GM19438 (cell line): ENCODE data around the gene PTDSS2.

ENCODE experiments used
- ATAC-seq: cut with Tn5 transposase; IDR thresholded peaks from one replicate; pipeline ENCODE4 v1.9.1; 2021; ENCODE audit warnings: low read depth; ENCODE audit not compliant: unreplicated experiment

PTDSS2 gene

DNA sequence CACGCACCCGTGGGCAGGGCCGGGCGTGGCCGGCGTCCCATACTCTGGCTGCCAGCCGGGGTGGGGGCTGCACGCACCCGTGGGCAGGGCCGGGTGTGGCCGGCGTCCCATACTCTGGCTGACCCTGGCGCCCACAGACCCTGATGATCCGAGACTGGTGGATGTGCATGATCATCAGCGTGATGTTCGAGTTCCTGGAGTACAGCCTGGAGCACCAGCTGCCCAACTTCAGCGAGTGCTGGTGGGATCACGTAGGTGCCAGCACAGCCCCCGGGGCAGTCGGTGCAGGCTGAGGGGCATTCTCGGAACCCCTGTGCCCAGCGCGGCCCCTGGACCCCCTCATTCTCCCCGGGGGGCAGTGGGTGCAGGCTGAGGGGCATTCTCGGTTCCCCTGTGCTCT is 38.0 kb downstream of the PTDSS2 start:
- no peak for ATAC-seq

DNA sequence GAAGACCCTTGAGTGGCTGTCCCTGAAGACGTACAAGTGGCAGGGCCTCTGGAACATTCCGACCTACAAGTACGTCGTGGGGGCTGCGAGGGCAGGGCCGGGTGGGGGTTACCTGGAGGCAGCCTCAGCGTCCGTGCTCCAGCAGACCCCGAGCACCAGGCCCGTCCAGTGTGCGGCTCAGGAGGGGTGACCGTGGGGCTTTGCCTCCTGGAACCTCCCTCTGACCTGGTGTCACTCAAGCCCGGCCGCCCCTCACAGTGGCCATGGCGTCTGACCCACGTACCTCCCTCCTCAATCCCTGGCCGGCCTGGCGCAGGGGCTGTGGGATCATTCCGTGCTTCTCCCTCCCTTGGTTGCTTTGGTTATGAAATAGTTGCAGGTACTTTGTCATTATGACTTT is 38.5 kb downstream of the PTDSS2 start:
- ATAC-seq: no peak

DNA sequence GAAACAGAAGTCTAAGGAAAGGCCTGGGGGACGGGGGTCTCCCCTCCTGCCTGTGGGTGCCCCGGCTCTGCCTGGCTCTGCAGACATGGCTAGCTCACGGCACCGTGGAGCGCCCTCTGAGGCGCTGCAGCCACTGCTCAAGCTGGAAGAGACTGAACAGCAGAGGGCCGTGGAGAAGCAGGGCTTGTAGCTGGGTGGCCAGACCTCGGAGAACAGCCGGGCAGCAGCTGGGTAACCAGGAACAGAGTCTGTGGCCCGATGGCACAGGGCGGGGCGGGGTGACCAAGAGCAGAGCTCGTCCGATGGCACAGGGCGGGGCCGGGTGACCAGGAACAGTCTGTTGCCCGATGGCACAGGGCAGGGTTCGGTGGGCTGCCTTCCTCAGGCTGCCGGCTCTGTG is 38.9 kb downstream of the PTDSS2 start:
- no peak for ATAC-seq

DNA sequence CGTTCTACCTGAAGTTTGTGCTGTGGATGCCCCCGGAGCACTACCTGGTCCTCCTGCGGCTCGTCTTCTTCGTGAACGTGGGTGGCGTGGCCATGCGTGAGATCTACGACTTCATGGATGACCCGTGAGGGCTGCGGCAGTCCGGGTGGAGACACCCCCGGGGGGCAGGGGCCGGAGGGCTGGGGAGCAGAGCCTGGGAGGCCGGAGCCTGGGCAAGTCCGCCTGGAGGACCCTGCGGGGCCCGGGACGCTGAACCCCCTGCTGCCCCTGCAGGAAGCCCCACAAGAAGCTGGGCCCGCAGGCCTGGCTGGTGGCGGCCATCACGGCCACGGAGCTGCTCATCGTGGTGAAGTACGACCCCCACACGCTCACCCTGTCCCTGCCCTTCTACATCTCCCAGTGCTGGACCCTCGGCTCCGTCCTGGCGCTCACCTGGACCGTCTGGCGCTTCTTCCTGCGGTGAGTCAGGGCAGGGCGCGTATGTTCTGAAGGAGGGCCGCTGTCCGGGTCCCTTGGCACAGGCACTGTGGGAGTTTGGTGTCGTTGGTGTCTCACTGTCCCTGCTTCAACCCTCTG is 39.6 kb downstream of the PTDSS2 start:
- ATAC-seq: no peak

DNA sequence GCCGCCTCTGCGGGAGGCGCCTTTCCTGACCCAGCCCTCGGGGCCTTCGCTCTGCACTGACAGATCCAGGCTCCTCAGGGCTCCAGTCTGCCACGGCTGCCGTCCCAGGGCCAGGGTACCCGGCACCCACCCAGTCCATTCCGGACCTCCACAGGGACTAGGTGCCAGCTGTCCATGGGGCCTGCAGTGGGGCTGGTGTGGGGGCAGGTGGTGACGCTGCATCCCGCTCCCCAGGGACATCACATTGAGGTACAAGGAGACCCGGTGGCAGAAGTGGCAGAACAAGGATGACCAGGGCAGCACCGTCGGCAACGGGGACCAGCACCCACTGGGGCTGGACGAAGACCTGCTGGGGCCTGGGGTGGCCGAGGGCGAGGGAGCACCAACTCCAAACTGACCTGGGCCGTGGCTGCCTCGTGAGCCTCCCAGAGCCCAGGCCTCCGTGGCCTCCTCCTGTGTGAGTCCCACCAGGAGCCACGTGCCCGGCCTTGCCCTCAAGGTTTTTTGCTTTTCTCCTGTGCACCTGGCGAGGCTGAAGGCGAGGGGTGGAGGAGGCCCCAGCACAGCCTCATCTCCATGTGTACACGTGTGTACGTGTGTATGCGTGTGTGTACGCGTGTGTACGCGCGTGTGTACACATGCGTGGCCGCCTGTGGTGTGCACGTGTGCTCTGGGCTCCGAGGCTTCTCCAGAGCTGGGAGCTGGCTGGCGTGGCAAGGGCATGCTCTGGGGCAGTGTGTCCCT is 40.3 kb downstream of the PTDSS2 start:
- no peak for ATAC-seq

DNA sequence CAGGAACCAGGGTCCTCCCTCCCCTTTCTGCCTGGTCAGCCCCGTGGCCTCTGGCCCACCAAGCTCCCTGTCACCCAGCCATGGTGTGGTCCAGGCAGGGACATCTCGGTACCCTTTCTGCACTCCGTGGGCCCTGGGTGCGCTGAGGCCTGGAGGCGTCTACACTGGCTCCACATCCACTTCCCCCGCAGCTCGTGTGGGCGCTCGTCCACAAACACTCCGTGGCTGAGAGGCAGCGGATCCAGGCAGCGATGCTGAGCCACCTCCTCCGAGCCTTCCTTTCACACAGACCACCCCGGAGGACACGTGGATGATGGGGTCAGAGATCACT is 40.8 kb downstream of the PTDSS2 start:
- no peak for ATAC-seq

DNA sequence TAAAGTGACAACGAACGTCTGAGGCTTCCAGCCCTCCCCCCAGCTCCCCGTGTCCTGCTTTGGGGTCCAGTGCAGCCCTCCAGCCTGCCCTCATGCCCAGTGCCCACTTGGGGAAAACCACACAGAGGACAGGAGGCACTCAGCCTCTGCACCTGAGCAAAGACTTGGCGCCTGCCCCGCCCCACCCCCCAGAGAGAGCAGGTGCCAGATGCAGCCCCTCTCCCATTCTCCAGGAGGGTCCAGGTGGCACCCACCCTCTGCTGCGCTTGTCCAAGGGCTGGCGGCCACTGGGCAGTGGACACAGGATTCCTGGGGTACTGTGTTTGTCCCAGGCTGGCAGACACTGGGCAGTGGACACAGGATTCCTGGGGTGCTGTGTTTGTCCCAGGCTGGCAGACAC is 41.3 kb downstream of the PTDSS2 start:
- ATAC-seq: no peak

DNA sequence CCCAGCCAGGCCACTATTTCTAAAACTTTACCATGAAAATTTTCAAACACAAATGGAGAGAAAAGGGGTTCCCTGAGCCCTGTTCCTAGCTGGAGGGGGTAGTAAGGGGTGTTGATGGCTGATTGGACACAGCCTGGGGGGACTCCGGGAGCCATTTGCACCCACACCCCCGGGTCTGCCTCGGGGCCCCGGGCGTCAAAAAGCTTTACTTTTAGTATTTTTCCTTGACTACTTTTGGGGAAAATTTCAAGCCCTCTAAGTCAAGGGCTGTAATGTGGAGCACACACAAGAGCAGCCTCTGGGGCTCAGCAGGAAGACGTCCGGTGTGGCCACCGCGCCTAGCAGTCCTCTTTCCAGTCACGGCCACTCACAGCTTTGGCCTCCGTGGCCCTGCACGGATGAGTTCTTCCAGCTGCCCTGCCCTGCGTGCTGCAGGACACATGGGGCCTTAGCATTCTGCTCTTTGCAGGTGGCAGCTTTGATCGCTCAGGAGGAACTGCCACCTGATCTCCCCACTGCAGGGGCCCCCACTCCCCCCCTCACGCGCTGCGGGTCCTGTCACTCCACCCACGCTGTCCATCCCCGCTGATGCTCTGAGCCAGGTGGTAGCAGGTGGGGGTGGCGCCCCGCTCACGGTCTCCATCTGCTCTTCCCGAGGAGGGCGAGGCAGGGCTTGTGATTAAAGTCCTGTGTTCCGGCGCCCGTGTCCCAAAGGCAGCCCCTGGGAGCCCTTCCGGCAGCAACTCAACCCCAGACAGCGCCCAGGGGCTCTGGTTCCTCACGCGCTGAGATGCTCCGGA is 42.5 kb downstream of the PTDSS2 start:
- no peak for ATAC-seq

DNA sequence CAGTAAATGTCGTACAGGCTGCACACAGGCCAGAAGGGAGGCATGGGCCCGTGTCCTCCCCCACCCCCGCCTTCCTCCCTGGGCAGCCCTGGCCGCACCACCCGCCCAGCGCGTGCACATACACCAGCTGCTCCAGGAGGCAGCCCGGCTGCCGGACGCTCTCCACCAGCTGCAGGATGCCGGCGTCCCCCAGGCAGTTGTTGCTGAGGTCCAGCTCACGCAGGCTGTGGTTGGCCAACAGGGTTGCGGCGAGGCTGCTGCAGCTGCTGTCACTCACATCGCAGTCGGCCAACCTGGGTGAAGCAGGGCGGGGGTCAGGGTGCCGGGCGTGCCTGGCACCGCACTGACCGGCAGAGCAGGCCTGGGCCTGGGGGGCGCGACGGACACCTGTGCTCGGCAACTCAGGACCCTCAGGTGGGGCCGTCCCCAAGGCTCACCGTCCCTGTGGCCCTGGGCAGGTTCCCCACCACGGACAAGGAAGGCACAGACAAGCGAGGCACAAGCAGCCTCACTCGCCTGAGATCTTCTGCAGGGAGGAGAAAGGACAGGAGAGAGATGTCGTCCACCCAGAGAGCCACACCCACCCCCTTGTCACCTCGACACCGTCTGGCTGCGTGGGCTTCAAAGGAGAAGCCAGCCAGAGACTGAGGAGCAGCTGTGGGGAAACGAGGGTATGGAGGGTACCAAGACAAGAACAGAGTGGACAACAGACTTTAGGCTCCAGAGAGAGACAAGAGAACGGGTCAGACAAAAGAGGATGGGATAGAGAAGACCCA is 44.9 kb downstream of the PTDSS2 start:
- no peak for ATAC-seq

DNA sequence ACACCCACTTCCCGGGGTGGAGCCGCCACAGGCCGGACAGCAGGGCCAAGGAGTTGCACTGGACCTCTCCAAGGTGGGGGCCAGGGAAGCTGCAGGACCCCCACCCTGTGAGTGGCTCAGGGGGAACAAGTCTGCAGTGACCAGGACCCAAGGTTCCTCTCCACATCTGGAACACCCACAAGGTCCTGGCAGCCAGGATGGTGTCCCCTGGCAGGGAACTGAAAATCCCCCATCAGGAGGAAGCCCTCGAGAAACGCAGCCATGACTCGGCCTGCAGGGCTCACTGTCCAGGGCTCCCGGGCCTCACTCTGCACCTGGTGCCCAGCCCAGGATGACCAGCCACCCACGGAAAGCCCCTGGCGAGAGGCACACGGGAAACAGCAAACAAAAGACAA is 45.5 kb downstream of the PTDSS2 start:
- ATAC-seq: no peak

DNA sequence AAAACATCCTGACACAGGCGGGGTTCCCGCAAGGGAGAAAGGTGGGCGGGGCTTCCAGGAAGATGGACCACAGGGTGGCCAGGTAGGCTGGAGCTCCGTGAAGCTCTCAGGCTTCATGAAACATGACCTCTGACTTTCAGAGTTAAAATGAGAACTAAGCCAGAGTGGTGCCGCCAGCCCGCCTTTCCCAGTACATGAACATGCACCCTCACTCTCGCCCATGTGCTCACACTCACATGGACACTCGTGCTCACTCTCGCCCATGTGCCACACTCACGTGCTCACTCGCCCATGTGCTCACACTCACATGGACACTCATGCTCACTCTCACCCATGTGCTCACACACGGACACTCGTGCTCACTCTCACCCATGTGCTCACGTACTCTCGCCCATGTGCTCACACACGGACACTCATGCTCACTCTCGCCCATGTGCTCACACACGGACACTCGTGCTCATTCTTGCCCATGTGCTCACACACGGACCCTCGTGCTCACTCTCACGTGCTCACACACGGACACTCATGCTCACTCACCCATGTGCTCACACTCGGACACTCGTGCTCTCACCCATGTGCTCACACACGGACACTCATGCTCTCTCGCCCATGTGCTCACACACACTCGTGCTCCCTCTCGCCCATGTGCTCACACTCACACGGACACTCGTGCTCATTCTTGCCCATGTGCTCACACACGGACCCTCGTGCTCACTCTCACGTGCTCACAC is 46.9 kb downstream of the PTDSS2 start:
- no peak for ATAC-seq

DNA sequence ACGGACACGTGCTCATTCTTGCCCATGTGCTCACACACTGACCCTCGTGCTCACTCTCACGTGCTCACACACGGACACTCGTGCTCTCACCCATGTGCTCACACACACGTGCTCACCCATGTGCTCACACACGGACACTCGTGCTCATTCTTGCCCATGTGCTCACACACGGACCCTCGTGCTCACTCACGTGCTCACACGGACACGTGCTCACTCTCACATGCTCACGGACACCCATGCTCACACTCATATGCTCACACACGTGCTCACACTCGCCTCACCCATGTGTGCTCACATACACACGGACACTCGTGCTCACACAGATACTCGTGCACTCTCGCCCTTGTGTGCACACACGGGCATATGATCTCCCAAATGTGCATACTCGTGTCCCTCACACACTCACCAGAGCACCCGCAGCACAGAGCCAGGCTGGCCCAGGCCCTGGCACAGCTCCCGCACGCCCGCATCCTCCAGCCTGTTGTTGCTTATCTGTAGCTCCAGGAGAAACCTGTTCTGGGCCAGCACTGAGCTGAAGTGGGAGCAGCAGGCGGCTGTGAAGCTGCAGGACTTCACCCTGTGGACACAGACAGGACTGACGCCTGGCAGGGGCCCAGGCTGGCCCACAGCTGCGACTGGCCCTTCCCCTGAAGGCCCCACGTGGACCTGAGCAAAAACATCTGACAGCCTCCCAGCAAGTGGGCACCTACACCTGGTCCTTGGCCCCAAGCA is 47.7 kb downstream of the PTDSS2 start:
- ATAC-seq: no peak

DNA sequence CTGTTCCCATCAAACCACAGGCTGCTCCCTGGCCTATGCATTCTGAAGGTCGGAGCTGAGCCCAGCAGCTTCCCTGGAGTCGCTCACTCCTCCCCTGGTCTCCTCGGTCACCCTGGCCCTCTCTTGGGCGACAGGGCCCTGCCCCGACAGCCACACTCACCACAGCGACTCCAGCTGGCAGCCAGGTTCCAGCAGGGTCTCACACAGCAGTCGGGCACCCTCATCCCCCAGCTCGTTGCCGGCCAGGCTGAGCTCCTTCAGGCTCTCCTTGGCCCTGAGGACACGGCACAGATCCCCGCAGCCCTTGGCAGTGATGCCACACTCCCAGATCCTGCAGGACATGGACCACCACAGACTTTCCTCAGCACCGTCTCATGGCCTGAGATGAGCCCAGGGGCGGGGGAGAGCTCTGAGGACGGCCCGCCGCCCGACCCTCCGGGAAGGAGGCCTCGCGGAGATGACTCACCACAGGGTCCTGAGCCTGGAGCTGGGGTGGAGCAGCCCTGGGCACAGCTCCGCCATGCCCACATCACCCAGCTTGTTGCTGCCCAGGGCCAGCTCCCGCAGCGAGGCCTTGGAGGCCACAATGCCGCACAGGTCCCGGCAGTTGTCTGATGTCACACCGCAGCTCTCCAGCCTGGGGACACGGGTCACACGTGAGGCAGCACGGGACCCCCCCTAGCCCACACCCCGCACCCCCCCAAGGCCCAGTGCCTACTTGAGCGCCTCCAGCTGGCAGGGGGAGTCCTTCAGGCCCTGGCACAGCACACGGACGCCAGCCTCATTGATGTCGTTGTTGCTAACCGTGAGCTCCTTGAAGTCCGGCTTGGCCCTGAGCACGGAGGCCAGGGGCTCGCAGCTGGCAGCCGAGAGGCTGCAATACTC is 48.5 kb downstream of the PTDSS2 start:
- ATAC-seq: no peak

DNA sequence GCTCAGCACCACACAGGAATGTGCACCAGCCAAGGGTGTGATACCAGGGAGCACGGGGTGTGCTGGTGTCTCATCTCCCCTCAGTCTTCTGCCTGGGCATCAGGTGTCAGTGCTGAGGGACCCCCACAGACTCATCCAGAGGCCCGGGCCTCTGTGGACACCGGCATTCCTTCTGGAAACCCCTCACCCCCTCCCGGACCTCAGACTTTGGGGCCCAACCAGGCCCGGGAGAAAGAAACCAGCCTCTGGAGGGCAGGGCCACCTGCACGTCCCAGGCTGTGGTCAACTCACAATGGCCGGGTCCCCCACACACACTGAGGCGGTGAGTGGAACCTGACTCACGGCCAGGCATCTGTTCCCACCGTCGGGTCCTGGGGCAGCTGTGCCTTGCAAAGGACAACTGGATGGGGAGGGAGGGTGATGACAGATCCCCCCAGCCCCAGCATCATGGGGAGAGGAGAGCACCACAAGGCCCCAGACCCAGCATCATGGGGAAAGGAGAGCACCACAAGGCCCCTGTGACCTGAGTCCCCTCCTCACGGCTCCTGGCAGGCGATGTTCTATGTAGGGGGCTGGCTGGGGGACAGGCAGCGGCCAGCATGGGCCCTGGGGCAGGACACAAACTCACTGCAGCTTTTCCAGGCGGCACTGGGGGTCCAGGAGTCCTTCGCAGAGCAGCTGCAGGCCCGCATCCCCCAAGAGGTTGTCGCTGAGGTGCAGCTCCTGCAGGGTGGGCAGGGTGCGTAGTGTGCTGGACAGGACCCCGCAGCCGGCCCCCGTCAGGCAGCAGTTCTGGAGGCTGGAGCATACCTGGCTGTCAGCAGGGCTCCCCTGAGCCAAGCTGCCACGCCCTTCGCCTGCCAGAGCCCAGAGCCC is 49.4 kb downstream of the PTDSS2 start:
- no peak for ATAC-seq

DNA sequence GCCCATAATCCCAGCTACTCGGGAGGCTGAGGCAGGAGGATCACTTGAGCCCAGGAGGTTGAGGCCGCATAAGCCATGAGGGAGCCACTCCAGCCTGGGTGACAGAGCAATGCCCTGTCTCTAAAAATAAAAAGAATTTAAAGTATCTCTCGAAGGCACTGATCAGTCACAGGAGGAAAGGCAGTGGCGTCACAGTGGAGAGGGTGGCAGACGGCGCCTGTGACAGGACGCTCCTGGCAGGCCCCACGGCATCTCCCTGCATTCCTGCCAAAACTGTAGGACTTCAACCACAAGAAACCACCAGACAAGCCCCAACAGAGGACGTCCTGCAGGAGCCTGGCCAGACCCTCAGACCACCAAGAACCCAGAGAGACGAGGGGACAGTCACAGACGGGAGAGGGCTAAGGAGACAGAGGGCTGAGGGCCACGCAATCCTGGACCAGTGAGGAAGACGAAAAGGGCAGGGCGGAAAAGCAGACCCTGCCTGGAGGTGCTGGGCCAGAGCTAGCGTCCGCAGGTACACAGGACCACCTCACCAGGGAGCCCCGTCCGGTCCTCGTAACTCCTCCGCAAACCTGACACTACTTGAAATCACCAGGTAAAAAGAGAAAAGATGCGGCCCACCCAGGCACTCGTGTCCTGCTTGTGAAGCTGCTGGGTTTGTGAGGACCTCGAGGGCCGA is 51.1 kb downstream of the PTDSS2 start:
- no peak for ATAC-seq

DNA sequence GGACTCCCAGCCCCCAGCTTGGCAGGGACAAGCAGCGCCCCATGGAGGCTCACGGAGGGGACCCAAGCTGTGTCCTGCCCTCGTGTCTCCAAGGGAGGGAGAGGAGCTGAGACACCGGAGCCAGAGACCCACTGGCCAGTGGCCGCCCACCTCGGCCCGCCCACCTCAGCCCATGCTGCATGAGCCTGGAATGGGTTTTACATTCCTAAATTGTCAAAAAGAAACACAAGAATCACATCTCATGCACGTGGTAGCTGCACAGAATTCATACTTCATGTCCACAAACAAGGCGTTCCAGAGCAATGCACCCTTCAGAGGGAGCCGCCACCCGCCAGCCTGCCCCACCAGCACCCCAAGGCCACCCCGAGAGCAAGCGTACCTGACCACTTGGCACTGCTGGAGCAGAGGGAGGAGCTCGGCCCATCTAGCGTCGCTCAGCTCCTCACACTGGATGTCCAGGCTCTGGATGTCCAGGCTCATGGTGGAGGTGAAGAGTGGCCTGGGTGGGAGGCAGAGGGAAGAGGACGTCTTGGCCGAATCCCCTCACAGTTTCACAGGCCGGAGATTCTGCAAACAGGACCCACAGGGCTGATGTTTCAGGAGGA is 51.7 kb downstream of the PTDSS2 start:
- ATAC-seq: no peak
